HL-60 (cell line): Measurements from ENCODE around the gene CORT.
A peak's percentile ranks its signal among the peaks of the same experiment; 100 is the strongest.
"Not testable (repeated sequence)": the region's sequence is repeated elsewhere in the genome, so short reads cannot be mapped to it uniquely, and the experiment has no call there.

Experiments used
- DNase-seq, 2 experiments: peaks; one replicate each; pipeline ENCODE4 v3.0.0-alpha.2; 2010 to 2020; ENCODE audit warnings: low read depth in 1 of 2, low spot score in 1 of 2
- H3K27ac ChIP-seq: fragments of 250-450 bp; sonication (Bioruptor Pico); replicated peaks from 2 replicates; pipeline ENCODE4 v1.5.1; 2020; ENCODE audit warnings: mild to moderate bottlenecking, moderate library complexity
- H3K27me3 ChIP-seq: fragments of 250-450 bp; sonication (Bioruptor Pico); 2 replicates; pipeline ENCODE4 v1.5.1; 2021; ENCODE audit warnings: mild to moderate bottlenecking, moderate library complexity; ENCODE audit not compliant: insufficient read depth, poor library complexity, severe bottlenecking
- H3K4me3 ChIP-seq: replicated peaks from 2 replicates; pipeline ENCODE4 v1.5.1; 2011; ENCODE audit warnings: mild to moderate bottlenecking, control low read depth, low read length; ENCODE audit not compliant: insufficient read depth
- GABPA ChIP-seq: IDR thresholded peaks from 2 replicates; pipeline ENCODE4 v1.6.1; 2012; ENCODE audit warnings: low read depth
- POLR2AphosphoS5 ChIP-seq: IDR thresholded peaks from 2 replicates; pipeline ENCODE4 v1.6.1; 2012; ENCODE audit warnings: low read depth
- SPI1 ChIP-seq: IDR thresholded peaks from 2 replicates; pipeline ENCODE4 v1.6.1; 2012; ENCODE audit warnings: low read depth, mild to moderate bottlenecking, borderline replicate concordance
- TF ChIP-seq, protein P1 (sequence below): IDR thresholded peaks from 2 replicates; pipeline ENCODE4 v1.6.1; 2012; ENCODE audit warnings: low read depth; ENCODE audit not compliant: insufficient replicate concordance
- TF ChIP-seq, protein P2 (sequence below): IDR thresholded peaks from one replicate; pipeline ENCODE4 v1.5.1; 2011; ENCODE audit warnings: low read length, control low read depth, inconsistent platforms; ENCODE audit not compliant: insufficient read depth

The CORT gene

GRCh38 chr1:10421637-10422036, 28.2 kb upstream of the CORT start:
- Histone ChIP-seq H3K27me3 (no peaks in the 10 kb centered on the region), H3K4me3 (no peak overlapping the region), H3K27ac (no peak overlapping the region)
- no peak for DNase-seq
- no peak for TF ChIP-seq POLR2AphosphoS5
- TF ChIP-seq, protein P1, sequence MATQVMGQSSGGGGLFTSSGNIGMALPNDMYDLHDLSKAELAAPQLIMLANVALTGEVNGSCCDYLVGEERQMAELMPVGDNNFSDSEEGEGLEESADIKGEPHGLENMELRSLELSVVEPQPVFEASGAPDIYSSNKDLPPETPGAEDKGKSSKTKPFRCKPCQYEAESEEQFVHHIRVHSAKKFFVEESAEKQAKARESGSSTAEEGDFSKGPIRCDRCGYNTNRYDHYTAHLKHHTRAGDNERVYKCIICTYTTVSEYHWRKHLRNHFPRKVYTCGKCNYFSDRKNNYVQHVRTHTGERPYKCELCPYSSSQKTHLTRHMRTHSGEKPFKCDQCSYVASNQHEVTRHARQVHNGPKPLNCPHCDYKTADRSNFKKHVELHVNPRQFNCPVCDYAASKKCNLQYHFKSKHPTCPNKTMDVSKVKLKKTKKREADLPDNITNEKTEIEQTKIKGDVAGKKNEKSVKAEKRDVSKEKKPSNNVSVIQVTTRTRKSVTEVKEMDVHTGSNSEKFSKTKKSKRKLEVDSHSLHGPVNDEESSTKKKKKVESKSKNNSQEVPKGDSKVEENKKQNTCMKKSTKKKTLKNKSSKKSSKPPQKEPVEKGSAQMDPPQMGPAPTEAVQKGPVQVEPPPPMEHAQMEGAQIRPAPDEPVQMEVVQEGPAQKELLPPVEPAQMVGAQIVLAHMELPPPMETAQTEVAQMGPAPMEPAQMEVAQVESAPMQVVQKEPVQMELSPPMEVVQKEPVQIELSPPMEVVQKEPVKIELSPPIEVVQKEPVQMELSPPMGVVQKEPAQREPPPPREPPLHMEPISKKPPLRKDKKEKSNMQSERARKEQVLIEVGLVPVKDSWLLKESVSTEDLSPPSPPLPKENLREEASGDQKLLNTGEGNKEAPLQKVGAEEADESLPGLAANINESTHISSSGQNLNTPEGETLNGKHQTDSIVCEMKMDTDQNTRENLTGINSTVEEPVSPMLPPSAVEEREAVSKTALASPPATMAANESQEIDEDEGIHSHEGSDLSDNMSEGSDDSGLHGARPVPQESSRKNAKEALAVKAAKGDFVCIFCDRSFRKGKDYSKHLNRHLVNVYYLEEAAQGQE = no peak
- TF ChIP-seq GABPA = no peak
- TF ChIP-seq, protein P2, sequence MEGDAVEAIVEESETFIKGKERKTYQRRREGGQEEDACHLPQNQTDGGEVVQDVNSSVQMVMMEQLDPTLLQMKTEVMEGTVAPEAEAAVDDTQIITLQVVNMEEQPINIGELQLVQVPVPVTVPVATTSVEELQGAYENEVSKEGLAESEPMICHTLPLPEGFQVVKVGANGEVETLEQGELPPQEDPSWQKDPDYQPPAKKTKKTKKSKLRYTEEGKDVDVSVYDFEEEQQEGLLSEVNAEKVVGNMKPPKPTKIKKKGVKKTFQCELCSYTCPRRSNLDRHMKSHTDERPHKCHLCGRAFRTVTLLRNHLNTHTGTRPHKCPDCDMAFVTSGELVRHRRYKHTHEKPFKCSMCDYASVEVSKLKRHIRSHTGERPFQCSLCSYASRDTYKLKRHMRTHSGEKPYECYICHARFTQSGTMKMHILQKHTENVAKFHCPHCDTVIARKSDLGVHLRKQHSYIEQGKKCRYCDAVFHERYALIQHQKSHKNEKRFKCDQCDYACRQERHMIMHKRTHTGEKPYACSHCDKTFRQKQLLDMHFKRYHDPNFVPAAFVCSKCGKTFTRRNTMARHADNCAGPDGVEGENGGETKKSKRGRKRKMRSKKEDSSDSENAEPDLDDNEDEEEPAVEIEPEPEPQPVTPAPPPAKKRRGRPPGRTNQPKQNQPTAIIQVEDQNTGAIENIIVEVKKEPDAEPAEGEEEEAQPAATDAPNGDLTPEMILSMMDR = no peak
- no peak for TF ChIP-seq SPI1

DNA sequence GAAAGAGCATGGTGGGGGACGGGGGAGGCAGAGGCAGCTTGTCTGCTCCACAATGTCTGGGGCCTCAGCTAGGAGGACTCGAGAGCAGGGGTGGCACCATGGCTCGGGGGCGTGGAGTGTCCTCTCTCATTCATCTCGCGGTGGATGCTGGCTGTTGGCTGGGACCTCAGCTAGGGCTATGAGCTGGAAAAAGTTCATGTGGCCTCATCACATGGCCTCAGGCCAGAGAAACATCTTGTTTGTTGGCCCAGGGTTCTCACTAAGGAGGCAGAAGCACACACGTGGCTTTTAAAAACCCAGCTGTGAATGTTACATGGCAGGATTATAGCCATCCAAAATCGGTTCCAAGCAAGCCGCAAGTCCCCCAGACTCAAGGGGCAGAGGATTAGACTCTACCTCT, 25.8 kb upstream of the CORT start:
- DNase-seq = no peak
- H3K27ac ChIP-seq = no peak overlapping the region
- TF ChIP-seq, protein P1 = no peak
- TF ChIP-seq GABPA = no peak
- no peak for TF ChIP-seq SPI1
- TF ChIP-seq POLR2AphosphoS5 = no peak
- TF ChIP-seq, protein P2 = no peak

DNA sequence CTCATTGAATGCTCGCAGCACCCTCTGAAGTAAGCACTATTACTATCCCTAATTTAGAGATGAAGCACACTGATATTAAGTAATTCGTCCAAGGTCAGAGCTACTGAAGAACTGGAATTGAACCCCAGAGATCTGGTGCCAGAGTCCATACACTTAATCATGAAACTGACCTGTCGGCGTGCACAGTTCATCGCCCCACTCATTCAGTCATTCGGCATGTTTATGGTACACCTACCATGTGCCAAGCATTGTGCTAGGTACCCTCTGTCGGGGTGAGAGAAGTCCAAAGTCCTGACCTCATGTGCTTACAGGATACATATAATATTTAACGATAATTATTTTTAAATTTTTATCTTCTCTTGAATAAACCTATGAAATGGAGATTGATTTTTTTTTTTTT, 25.2 kb upstream of the CORT start:
- no peak overlapping the region for H3K27ac ChIP-seq

More for the DNA sequence above, 25.8 kb upstream of the CORT start:
- H3K4me3 ChIP-seq = no peak overlapping the region
- H3K27me3 ChIP-seq = no peaks in the 10 kb centered on the region

GRCh38 chr1:10425826-10426534, 23.9 kb upstream of the CORT start:
- H3K4me3 ChIP-seq, DNase-seq, H3K27me3 ChIP-seq, H3K27ac ChIP-seq: not testable (repeated sequence)

More for the DNA sequence above, 25.2 kb upstream of the CORT start:
- no peaks in the 10 kb centered on the region for H3K27me3 ChIP-seq
- DNase-seq = no peak
- no peak overlapping the region for H3K4me3 ChIP-seq
- TF ChIP-seq SPI1 = no peak
- TF ChIP-seq, protein P1 = no peak
- no peak for TF ChIP-seq GABPA
- TF ChIP-seq, protein P2 = no peak
- no peak for TF ChIP-seq POLR2AphosphoS5

DNA sequence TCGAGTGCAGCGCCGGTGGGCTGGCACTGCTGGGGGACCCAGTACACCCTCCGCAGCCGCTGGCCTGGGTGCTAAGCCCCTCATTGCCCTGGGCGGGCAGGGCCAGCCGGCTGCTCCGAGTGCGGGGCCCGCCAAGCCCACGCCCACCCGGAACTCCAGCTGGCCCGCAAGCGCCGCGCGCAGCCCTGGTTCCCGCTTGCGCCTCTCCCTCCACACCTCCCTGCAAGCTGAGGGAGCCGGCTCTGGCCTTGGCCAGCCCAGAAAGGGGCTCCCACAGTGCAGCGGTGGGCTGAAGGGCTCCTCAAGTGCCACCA, 23.3 kb upstream of the CORT start:
- not testable (repeated sequence) for H3K27me3 ChIP-seq, DNase-seq, H3K4me3 ChIP-seq
- H3K27ac ChIP-seq = peak overlapping the region; percentile 80
